Prostate gland (tissue), 2 donors: ENCODE results near the gene RCL1.

Experiments
- POLR2A ChIP-seq: fragments of 450-650 bp; IDR thresholded peaks from one replicate; pipeline ENCODE4 v1.6.1; 2016; ENCODE audit warnings: antibody characterized with exemption, mild to moderate bottlenecking
- POLR2AphosphoS5 ChIP-seq: sonication (generic); formaldehyde crosslinking; IDR thresholded peaks from one replicate; pipeline ENCODE4 v1.6.1; 2017; ENCODE audit warnings: antibody characterized with exemption
- TF ChIP-seq, protein P1 (sequence below), 4 experiments: fragments of 200-600 bp in 2 of 4; fragments of 450-650 bp in 2 of 4; sonication (generic) in 2 of 4; IDR thresholded peaks; 1 replicate in 3 of 4; 2 replicates in 1 of 4; pipeline ENCODE4 v1.5.1; 2016 to 2019; ENCODE audit warnings: antibody characterized with exemption in 4 of 4, mild to moderate bottlenecking in 2 of 4, moderate library complexity in 2 of 4

DNA sequence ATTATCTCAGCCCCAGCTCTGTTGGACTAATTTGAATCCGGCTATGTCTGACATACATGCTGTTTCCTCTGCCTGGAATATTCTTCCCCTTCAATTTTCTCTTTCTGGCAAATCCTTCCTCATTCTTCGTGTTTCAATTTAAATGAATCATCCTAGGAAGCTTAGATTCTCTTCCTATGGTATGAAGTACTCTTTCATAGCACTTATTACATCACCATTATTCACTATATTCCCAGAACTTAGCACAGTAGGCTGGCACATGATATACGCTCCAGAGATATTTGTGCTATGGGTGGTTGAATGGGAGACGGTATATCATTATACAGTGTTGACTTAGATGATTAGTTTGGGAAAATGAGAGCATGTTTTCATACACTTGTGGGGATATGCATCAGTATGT, 101.3 kb downstream of the RCL1 start:
- TF ChIP-seq, protein P1, sequence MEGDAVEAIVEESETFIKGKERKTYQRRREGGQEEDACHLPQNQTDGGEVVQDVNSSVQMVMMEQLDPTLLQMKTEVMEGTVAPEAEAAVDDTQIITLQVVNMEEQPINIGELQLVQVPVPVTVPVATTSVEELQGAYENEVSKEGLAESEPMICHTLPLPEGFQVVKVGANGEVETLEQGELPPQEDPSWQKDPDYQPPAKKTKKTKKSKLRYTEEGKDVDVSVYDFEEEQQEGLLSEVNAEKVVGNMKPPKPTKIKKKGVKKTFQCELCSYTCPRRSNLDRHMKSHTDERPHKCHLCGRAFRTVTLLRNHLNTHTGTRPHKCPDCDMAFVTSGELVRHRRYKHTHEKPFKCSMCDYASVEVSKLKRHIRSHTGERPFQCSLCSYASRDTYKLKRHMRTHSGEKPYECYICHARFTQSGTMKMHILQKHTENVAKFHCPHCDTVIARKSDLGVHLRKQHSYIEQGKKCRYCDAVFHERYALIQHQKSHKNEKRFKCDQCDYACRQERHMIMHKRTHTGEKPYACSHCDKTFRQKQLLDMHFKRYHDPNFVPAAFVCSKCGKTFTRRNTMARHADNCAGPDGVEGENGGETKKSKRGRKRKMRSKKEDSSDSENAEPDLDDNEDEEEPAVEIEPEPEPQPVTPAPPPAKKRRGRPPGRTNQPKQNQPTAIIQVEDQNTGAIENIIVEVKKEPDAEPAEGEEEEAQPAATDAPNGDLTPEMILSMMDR (IDR thresholded peaks at IDR 0.05) = no peak
- no peak for TF ChIP-seq POLR2A
- no peak for TF ChIP-seq POLR2AphosphoS5
